ENCODE measurements around the gene USP17L26.
"Not testable (repeated sequence)": the region's sequence is repeated elsewhere in the genome, so short reads cannot be mapped to it uniquely, and the experiment has no call there.

Gene USP17L26

GRCh38 chr4:9334358-9334757 is at the start of gene USP17L26:
Gene USP17L26 (plus strand): TSS chr4:9334658. CDS start chr4:9334658, 0 bp downstream.
- not testable (repeated sequence) for DNase-seq

- DNase-seq: not testable (repeated sequence)
Observed at GRCh38 chr4:9324191-9324590, 10.3 kb upstream of the USP17L26 start.

- DNase-seq: not testable (repeated sequence)
Observed at GRCh38 chr4:9324865-9325264, 9.6 kb upstream of the USP17L26 start, which contains the start of gene USP17L24. Gene USP17L24 (plus strand): TSS chr4:9325165. CDS start chr4:9325165, 0 bp downstream.

GRCh38 chr4:9329611-9330010 is 4.8 kb upstream of the USP17L26 start, which contains the start of gene USP17L25:
Gene USP17L25 (plus strand): TSS chr4:9329911. CDS start chr4:9329911, 0 bp downstream.
- DNase-seq: not testable (repeated sequence)

GRCh38 chr4:9339103-9339502 is 4.6 kb downstream of the USP17L26 start, which contains the start of gene USP17L5:
Gene USP17L5 (plus strand): TSS chr4:9339403. CDS start chr4:9339403, 0 bp downstream.
- not testable (repeated sequence) for DNase-seq

- not testable (repeated sequence) for DNase-seq
Observed at GRCh38 chr4:9343848-9344247, 9.4 kb downstream of the USP17L26 start, which contains the start of gene USP17L27. Gene USP17L27 (plus strand): TSS chr4:9344148. CDS start chr4:9344148, 0 bp downstream.

- not testable (repeated sequence) for DNase-seq
Observed at GRCh38 chr4:9348593-9348992, 14.1 kb downstream of the USP17L26 start, which contains the start of gene USP17L28. Gene USP17L28 (plus strand): TSS chr4:9348893. CDS start chr4:9348893, 0 bp downstream.

- not testable (repeated sequence) for DNase-seq
Observed at GRCh38 chr4:9350866-9351265, 16.4 kb downstream of the USP17L26 start.

- DNase-seq: not testable (repeated sequence)
Observed at GRCh38 chr4:9353338-9353737, 18.9 kb downstream of the USP17L26 start, which contains the start of gene USP17L29. Gene USP17L29 (plus strand): TSS chr4:9353638. CDS start chr4:9353638, 0 bp downstream.

GRCh38 chr4:9362829-9363228 is 28.4 kb downstream of the USP17L26 start, which contains the start of gene USP17L30:
Gene USP17L30 (plus strand): TSS chr4:9363129. CDS start chr4:9363129, 0 bp downstream.
- not testable (repeated sequence) for DNase-seq

- not testable (repeated sequence) for DNase-seq
Observed at GRCh38 chr4:9379881-9380280, 45.4 kb downstream of the USP17L26 start.

- peak; percentile 71 for DNase-seq
Observed at GRCh38 chr4:9381012-9381534, 46.6 kb downstream of the USP17L26 start.

GRCh38 chr4:9384126-9384525 is 49.7 kb downstream of the USP17L26 start:
- no peak for DNase-seq
